Thoracic aorta endothelial cell (primary cell): ENCODE results near the gene SPC24. TPM values are rescaled to one million over a fixed set of nuclear protein-coding genes. Genes with fewer than 3 reads are reported as not detected.

Source experiments
- total RNA-seq: library from RNA; depleted of rRNA; stranded (reverse); fragments of >200 nt; gene quantifications from 2 replicates; pipeline ENCODE4 v1.2.3, GENCODE V29; 2012

The SPC24 gene, protein sequence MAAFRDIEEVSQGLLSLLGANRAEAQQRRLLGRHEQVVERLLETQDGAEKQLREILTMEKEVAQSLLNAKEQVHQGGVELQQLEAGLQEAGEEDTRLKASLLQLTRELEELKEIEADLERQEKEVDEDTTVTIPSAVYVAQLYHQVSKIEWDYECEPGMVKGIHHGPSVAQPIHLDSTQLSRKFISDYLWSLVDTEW
- 53.2 and 79.5 TPM in 2 replicates for total RNA-seq

DNA sequence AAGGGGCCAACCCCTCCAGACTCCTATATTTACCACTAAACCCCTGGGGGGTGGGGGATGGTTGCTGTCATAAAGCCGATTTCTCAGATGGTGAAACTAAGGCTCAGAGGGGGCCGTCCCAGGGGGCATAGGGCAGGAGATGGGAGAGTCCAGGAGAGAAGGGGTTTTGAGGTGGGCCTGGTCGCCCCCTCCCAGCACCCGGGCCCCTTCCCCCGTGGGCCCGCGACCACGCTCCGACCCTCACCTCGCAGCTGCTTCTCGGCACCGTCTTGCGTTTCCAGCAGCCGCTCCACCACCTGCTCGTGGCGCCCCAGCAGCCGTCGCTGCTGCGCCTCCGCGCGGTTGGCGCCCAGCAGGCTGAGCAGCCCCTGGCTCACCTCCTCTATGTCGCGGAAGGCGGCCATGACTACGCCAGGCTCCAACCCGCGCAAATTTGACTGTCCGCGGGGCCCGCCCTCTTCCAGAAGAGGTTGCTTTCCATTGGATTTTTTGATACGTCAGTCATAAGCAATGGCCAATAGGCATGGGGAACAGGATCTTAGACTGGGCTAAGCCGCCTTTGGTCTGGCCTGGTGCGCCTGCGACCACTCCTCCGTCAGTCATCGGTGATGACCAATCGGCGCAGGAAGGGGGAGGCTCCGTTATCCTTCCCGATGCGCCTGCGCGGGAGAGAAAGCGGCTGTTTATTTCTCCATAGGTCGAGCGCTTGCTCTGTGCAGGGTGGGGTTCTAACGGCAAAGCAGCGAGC is at the start of gene SPC24:
SPC24 (minus strand) TSS at position 410 of the 748 bp plus-strand sequence; CDS start at position 404, 6 bp downstream.

DNA sequence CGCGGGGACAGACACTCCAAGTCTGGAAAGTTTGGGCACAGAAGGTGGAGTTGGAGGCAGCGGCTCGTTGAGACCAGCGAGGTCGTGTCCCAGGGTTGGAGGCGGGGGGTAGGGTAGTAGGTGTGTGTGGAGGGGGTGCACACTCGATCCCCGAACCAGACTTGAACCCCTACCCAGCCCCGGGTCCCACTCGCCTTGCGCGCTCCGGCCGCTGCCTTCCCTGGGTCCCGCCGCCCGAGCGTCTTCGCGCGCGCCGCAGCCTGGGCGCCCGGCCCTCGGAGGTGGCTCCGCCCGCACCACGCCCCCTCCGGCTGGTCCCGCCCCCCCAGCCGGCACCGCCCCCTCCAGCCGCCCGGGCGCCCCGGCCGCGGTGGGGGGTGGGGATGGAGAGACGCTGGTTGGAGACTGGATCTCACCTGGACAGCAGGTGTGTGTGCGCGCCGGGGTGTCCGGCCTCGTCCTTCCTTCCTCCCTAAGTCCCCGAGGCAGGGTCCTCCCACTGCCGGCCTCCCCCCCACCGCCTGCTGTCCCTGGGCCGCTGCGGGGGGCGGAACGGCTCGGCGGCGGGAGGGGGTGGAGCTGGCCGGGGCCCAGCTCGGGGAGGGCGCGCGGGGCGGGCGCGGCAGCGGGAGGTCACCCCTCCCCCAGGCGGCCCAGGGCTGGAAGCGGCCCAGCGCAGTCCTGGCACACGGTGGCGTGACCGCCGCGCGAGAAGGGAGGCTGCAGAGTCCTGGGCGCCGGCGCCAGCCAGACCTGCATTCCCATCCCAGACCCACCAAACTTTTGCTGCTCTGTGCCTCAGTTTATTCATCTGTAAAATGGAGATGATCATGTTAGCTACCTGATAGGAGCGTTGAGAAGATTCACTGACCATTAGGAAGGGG is 42.0 kb upstream of the SPC24 start, which contains the start of gene KANK2:
KANK2 (minus strand) TSS at position 255 of the 884 bp plus-strand sequence. CDS start 3,034 bp downstream, outside the sequence.

Other genes starting within 250 kb of the SPC24 start
- gene YIPF2, start 227.1 kb downstream of the SPC24 start, total RNA-seq, result 39.1 and 46.0 TPM in 2 replicates
- gene TIMM29, start 227.0 kb downstream of the SPC24 start, total RNA-seq, result 21.6 and 22.9 TPM in 2 replicates
- gene SMARCA4, start 194.8 kb downstream of the SPC24 start, total RNA-seq, result 110 and 118 TPM in 2 replicates
- 93.1 and 179 TPM in 2 replicates for gene LDLR, start 66.3 kb downstream of the SPC24 start, total RNA-seq
- 53.1 and 70.1 TPM in 2 replicates for gene KANK2, start 41.8 kb upstream of the SPC24 start, total RNA-seq
- not detected in 2 replicates for gene ANGPTL8, start 83.8 kb upstream of the SPC24 start, total RNA-seq
- 113 and 160 TPM in 2 replicates for gene DOCK6, start 106.7 kb upstream of the SPC24 start, total RNA-seq
- gene TSPAN16, start 140.4 kb upstream of the SPC24 start, total RNA-seq, result not detected in 2 replicates
- gene RAB3D, start 183.9 kb upstream of the SPC24 start, total RNA-seq, result 44.4 and 51.0 TPM in 2 replicates
- gene TMEM205, start 190.5 kb upstream of the SPC24 start, total RNA-seq, result 97.9 and 112 TPM in 2 replicates
- 7.6 and 9.6 TPM in 2 replicates for gene CCDC159, start 190.7 kb upstream of the SPC24 start, total RNA-seq
- gene PLPPR2, start 199.7 kb upstream of the SPC24 start, total RNA-seq, result 10.0 and 11.3 TPM in 2 replicates
- 0.80 and 1.2 TPM in 2 replicates for gene SWSAP1, start 218.9 kb upstream of the SPC24 start, total RNA-seq
- gene EPOR, start 228.5 kb upstream of the SPC24 start, total RNA-seq, result 7.7 and 9.0 TPM in 2 replicates